K562 (cell line): ENCODE measurements around the gene MRPL38. TPM values are rescaled to one million over a fixed set of nuclear protein-coding genes. Genes with fewer than 3 reads are reported as not detected.

ENCODE experiments used
- BCOR ChIP-seq: fragments of 450-650 bp; IDR thresholded peaks from 2 replicates; pipeline ENCODE4 v1.6.1; 2016
- BMI1 ChIP-seq: fragments of 150-350 bp; IDR thresholded peaks from 2 replicates; pipeline ENCODE4 v1.6.1; 2014; ENCODE audit warnings: low read length
- EGR1 ChIP-seq: fragments of 450-650 bp; conservative IDR thresholded peaks from 2 replicates; pipeline ENCODE4 v1.6.1; 2017; ENCODE audit warnings: mild to moderate bottlenecking
- EP400 ChIP-seq: fragments of 450-650 bp; IDR thresholded peaks from 2 replicates; pipeline ENCODE4 v1.6.1; 2017; ENCODE audit warnings: antibody characterized with exemption, mild to moderate bottlenecking, moderate library complexity
- KLF16 ChIP-seq: IDR thresholded peaks from 2 replicates; pipeline ENCODE4 v1.6.1; 2016; ENCODE audit warnings: antibody characterized with exemption
- KLF6 ChIP-seq: fragments of 250-450 bp; sonication (Bioruptor Pico); IDR thresholded peaks from 2 replicates; pipeline ENCODE4 v1.4.0; 2020; ENCODE audit warnings: mild to moderate bottlenecking, moderate library complexity, borderline replicate concordance
- MEIS2 ChIP-seq: fragments of 450-650 bp; IDR thresholded peaks from 2 replicates; pipeline ENCODE4 v1.6.1; 2014; ENCODE audit warnings: mild to moderate bottlenecking; ENCODE audit not compliant: partially characterized antibody
- NCOA1 ChIP-seq: fragments of 450-650 bp; IDR thresholded peaks from 2 replicates; pipeline ENCODE4 v1.6.1; 2016; ENCODE audit warnings: low read depth
- NCOA6 ChIP-seq: fragments of 450-650 bp; IDR thresholded peaks from 2 replicates; pipeline ENCODE4 v1.6.1; 2017; ENCODE audit warnings: mild to moderate bottlenecking
- NUFIP1 ChIP-seq: fragments of 450-650 bp; IDR thresholded peaks from 2 replicates; pipeline ENCODE4 v1.6.1; 2018; ENCODE audit not compliant: partially characterized antibody
- PCBP2 ChIP-seq: fragments of 200-400 bp; formaldehyde crosslinking; IDR thresholded peaks from 2 replicates; pipeline ENCODE4 v1.6.1; 2018; ENCODE audit warnings: low read length, low read depth, mild to moderate bottlenecking, moderate library complexity; ENCODE audit not compliant: poor library complexity, severe bottlenecking
- RBM15 ChIP-seq: fragments of 200-400 bp; formaldehyde crosslinking; IDR thresholded peaks from 2 replicates; pipeline ENCODE4 v1.6.1; 2018; ENCODE audit warnings: mild to moderate bottlenecking, low read length, moderate library complexity; ENCODE audit not compliant: insufficient read depth
- WHSC1 ChIP-seq: IDR thresholded peaks from one replicate; pipeline ENCODE4 v1.6.1; 2012; ENCODE audit warnings: low read length, control low read depth, inconsistent platforms
- XRCC3 ChIP-seq: fragments of 450-650 bp; IDR thresholded peaks from 2 replicates; pipeline ENCODE4 v1.6.1; 2017; ENCODE audit warnings: mild to moderate bottlenecking, moderate library complexity
- XRCC4 ChIP-seq: IDR thresholded peaks from one replicate; pipeline ENCODE4 v1.6.1; 2011; ENCODE audit not compliant: insufficient read depth, insufficient read length; ENCODE audit errors: extremely low read depth
- ZNF12 ChIP-seq: sonication (generic); formaldehyde crosslinking; IDR thresholded peaks from 2 replicates; pipeline ENCODE4 v1.4.0; 2020; ENCODE audit warnings: mild to moderate bottlenecking, missing genetic modification reagents
- ZNF408 ChIP-seq: fragments of 250-450 bp; sonication (Bioruptor Pico); IDR thresholded peaks from 2 replicates; pipeline ENCODE4 v1.4.0; 2020; ENCODE audit warnings: low read depth, mild to moderate bottlenecking, moderate library complexity
- polyA plus RNA-seq, 8 experiments: library from polyadenylated mRNA; depleted of rRNA in 4 of 8; stranded (reverse) in 5 of 8; unstranded in 3 of 8; fragments of >200 nt; fragmentation: Nextera tagmentation in 2 of 8; fragmentation: Illumina TruSeq in 1 of 8; extraction: Ambion mirVana in 2 of 8; extraction: Trizol in 1 of 8; gene quantifications; 2 replicates each; pipeline versions ENCODE4 v1.2.1 to v1.2.3, GENCODE V29; 2011 to 2014; ENCODE audit warnings: inconsistent platforms in 1 of 8, missing spikeins in 1 of 8
- total RNA-seq, 7 experiments: library from RNA; depleted of rRNA in 6 of 7; stranded (reverse); fragments of >200 nt in 6 of 7; fragmentation: Illumina TruSeq in 2 of 7; extraction: Trizol in 2 of 7; gene quantifications; 2 replicates each; pipeline versions ENCODE4 v1.2.1 to v1.2.3, GENCODE V29; 2011 to 2021; ENCODE audit warnings: low replicate concordance in 1 of 7
- TF ChIP-seq, protein P1 (sequence below): fragments of 250-450 bp; sonication (Bioruptor Pico); IDR thresholded peaks from 2 replicates; pipeline ENCODE4 v1.4.0; 2020
- TF ChIP-seq, protein P2 (sequence below): sonication (generic); formaldehyde crosslinking; IDR thresholded peaks from 2 replicates; pipeline ENCODE4 v1.8.0; 2022; ENCODE audit warnings: mild to moderate bottlenecking, missing genetic modification reagents
- TF ChIP-seq, protein P3 (sequence below): fragments of 250-450 bp; sonication (Bioruptor Pico); IDR thresholded peaks from 2 replicates; pipeline ENCODE4 v1.5.0; 2021
- TF ChIP-seq, protein P4 (sequence below): IDR thresholded peaks from 3 replicates; pipeline ENCODE4 v1.6.1; 2011; ENCODE audit warnings: borderline replicate concordance, mild to moderate bottlenecking; ENCODE audit not compliant: insufficient read length, insufficient read depth

The MRPL38 gene
- total and polyA plus RNA-seq, 9 of the 15 experiments (the other 6 are each of a cell fraction or from before 2014, with no cell fraction given), result 4.5 to 154 (median 48.5) TPM

DNA sequence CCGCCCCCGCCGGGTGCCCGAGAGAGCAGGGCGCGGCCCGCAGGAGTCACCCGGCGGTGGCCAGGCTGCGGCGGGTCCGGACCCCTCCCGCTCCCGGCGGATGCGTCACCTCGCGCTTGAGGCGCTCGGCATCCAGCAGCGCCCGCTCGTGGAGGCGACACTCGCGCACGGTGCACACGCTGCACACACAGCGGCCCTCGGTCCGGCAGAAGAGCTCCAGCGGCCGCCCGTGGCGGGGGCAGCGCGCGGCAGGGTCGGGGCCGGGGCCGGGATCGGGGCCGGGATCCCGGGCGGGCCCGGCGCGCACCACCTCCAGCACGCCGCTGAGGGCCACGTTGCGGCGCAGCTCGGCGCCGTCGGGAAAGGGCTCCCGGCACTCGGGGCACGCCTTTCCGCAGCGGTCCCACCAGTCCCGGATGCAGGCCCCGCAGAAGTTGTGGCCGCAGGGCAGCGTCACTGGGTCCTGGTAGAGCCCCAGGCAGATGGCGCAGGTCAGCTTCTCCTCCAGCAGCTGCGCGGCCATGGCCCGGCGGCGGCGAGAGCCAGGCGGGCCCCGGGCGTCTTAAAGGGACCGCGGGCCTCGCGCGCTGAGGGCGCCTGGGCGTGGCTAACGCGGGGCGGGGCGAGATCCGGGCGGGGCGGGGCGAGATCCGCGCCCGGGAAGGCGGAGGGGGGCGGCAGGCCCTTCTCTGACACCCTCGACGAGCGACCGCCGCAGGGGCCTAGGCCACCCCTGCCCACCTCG, 8.1 kb downstream of the MRPL38 start, which contains the start of gene TRIM65 (continued):
- TF ChIP-seq, protein P1, sequence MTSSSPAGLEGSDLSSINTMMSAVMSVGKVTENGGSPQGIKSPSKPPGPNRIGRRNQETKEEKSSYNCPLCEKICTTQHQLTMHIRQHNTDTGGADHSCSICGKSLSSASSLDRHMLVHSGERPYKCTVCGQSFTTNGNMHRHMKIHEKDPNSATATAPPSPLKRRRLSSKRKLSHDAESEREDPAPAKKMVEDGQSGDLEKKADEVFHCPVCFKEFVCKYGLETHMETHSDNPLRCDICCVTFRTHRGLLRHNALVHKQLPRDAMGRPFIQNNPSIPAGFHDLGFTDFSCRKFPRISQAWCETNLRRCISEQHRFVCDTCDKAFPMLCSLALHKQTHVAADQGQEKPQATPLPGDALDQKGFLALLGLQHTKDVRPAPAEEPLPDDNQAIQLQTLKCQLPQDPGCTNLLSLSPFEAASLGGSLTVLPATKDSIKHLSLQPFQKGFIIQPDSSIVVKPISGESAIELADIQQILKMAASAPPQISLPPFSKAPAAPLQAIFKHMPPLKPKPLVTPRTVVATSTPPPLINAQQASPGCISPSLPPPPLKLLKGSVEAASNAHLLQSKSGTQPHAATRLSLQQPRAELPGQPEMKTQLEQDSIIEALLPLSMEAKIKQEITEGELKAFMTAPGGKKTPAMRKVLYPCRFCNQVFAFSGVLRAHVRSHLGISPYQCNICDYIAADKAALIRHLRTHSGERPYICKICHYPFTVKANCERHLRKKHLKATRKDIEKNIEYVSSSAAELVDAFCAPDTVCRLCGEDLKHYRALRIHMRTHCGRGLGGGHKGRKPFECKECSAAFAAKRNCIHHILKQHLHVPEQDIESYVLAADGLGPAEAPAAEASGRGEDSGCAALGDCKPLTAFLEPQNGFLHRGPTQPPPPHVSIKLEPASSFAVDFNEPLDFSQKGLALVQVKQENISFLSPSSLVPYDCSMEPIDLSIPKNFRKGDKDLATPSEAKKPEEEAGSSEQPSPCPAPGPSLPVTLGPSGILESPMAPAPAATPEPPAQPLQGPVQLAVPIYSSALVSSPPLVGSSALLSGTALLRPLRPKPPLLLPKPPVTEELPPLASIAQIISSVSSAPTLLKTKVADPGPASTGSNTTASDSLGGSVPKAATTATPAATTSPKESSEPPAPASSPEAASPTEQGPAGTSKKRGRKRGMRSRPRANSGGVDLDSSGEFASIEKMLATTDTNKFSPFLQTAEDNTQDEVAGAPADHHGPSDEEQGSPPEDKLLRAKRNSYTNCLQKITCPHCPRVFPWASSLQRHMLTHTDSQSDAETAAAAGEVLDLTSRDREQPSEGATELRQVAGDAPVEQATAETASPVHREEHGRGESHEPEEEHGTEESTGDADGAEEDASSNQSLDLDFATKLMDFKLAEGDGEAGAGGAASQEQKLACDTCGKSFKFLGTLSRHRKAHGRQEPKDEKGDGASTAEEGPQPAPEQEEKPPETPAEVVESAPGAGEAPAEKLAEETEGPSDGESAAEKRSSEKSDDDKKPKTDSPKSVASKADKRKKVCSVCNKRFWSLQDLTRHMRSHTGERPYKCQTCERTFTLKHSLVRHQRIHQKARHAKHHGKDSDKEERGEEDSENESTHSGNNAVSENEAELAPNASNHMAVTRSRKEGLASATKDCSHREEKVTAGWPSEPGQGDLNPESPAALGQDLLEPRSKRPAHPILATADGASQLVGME (CRISPR knock-in tag), result no peak
- TF ChIP-seq PCBP2 (no peak), ZNF12 (CRISPR knock-in tag) (no peak), RBM15 (no peak), EP400 (peak; percentile 80; the same call in 1 of the 2 replicates), KLF16 (peak; percentile 51; the same call in 1 of the 2 replicates), BCOR (no peak), ZNF408 (CRISPR knock-in tag) (no peak), NCOA6 (no peak), EGR1 (no peak), WHSC1 (no peak), NCOA1 (no peak), MEIS2 (no peak), XRCC3 (no peak), XRCC4 (no peak), KLF6 (CRISPR knock-in tag) (no peak), BMI1 (no peak), NUFIP1 (no peak)
- TF ChIP-seq, protein P2, sequence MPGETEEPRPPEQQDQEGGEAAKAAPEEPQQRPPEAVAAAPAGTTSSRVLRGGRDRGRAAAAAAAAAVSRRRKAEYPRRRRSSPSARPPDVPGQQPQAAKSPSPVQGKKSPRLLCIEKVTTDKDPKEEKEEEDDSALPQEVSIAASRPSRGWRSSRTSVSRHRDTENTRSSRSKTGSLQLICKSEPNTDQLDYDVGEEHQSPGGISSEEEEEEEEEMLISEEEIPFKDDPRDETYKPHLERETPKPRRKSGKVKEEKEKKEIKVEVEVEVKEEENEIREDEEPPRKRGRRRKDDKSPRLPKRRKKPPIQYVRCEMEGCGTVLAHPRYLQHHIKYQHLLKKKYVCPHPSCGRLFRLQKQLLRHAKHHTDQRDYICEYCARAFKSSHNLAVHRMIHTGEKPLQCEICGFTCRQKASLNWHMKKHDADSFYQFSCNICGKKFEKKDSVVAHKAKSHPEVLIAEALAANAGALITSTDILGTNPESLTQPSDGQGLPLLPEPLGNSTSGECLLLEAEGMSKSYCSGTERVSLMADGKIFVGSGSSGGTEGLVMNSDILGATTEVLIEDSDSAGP (CRISPR knock-in tag), result peak; percentile 95
- TF ChIP-seq, protein P3, sequence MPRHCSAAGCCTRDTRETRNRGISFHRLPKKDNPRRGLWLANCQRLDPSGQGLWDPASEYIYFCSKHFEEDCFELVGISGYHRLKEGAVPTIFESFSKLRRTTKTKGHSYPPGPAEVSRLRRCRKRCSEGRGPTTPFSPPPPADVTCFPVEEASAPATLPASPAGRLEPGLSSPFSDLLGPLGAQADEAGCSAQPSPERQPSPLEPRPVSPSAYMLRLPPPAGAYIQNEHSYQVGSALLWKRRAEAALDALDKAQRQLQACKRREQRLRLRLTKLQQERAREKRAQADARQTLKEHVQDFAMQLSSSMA (CRISPR knock-in tag), result 0 out of 2 replicates have a peak, but pooled peaks have one; percentile 49
- TF ChIP-seq, protein P4, sequence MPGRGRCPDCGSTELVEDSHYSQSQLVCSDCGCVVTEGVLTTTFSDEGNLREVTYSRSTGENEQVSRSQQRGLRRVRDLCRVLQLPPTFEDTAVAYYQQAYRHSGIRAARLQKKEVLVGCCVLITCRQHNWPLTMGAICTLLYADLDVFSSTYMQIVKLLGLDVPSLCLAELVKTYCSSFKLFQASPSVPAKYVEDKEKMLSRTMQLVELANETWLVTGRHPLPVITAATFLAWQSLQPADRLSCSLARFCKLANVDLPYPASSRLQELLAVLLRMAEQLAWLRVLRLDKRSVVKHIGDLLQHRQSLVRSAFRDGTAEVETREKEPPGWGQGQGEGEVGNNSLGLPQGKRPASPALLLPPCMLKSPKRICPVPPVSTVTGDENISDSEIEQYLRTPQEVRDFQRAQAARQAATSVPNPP, result no peak
